GM12872 (cell line): ENCODE data around the gene RTN4RL2.

Experiments used
- CTCF ChIP-seq: IDR thresholded peaks from 3 replicates; pipeline ENCODE4 v1.5.1; 2011; ENCODE audit warnings: low read depth, mild to moderate bottlenecking, low read length, moderate library complexity; ENCODE audit not compliant: insufficient read depth

RTN4RL2 gene

GRCh38 chr11:57434640-57435546 is 25.4 kb upstream of the RTN4RL2 start:
- no peak for TF ChIP-seq CTCF

- no peak for TF ChIP-seq CTCF
Measured at GRCh38 chr11:57436031-57436430, 24.3 kb upstream of the RTN4RL2 start.

GRCh38 chr11:57438345-57439285 is 21.7 kb upstream of the RTN4RL2 start:
- TF ChIP-seq CTCF, result no peak

- TF ChIP-seq CTCF, result no peak
Measured at GRCh38 chr11:57439786-57440185, 20.5 kb upstream of the RTN4RL2 start.

- TF ChIP-seq CTCF, result no peak
Measured at GRCh38 chr11:57440744-57441414, 19.4 kb upstream of the RTN4RL2 start.

GRCh38 chr11:57444362-57445121 is 15.8 kb upstream of the RTN4RL2 start:
- no peak for TF ChIP-seq CTCF
